Stomach (tissue), 4 donors: ENCODE data around the gene ALPK1.

Experiments used
- CTCF ChIP-seq, 7 experiments: fragments of 450-650 bp in 4 of 7; fragments of 200-600 bp in 3 of 7; sonication (generic) in 3 of 7; IDR thresholded peaks; one replicate each; pipeline ENCODE4 v1.5.1; 2016 to 2019; ENCODE audit warnings: antibody characterized with exemption in 7 of 7, control low read depth in 2 of 7, mild to moderate bottlenecking in 1 of 7
- EP300 ChIP-seq: sonication (generic); formaldehyde crosslinking; IDR thresholded peaks from one replicate; pipeline ENCODE4 v1.6.1; 2017; ENCODE audit warnings: antibody characterized with exemption
- POLR2A ChIP-seq, 4 donors: fragments of 450-650 bp; IDR thresholded peaks; one replicate each; pipeline ENCODE4 v1.6.1; 2016; ENCODE audit warnings: antibody characterized with exemption in 4 of 4, control low read depth in 2 of 4, mild to moderate bottlenecking in 1 of 4, moderate library complexity in 1 of 4
- POLR2AphosphoS5 ChIP-seq, 3 donors: sonication (generic); formaldehyde crosslinking; IDR thresholded peaks; one replicate each; pipeline ENCODE4 v1.6.1; 2016; ENCODE audit warnings: antibody characterized with exemption in 3 of 3

GRCh38 chr4:112410364-112410763, 113.2 kb downstream of the ALPK1 start:
- TF ChIP-seq EP300 (no peak), CTCF (IDR thresholded peaks at IDR 0.05) (no peak), POLR2AphosphoS5 (IDR thresholded peaks at IDR 0.05) (no peak), POLR2A (IDR thresholded peaks at IDR 0.05) (no peak)
